Fibroblast of lung (primary cell): ENCODE results near the gene DCTN2.

ENCODE experiments used
- CTCF ChIP-seq, 2 donors: IDR thresholded peaks in 1 of 2; conservative IDR thresholded peaks in 1 of 2; 1 replicate in 1 of 2; 2 replicates in 1 of 2; pipeline ENCODE4 v1.5.1; 2011 to 2012; ENCODE audit warnings: low read length in 2 of 2, control low read depth in 1 of 2, inconsistent platforms in 1 of 2, low read depth in 1 of 2, mild to moderate bottlenecking in 1 of 2
- EZH2 ChIP-seq: IDR thresholded peaks from 2 replicates; pipeline ENCODE4 v1.5.1; 2012; ENCODE audit warnings: low read length, control low read depth, mild to moderate bottlenecking; ENCODE audit errors: missing control alignments

GRCh38 chr12:57592551-57593165, 45.7 kb upstream of the DCTN2 start:
- TF ChIP-seq CTCF (conservative IDR thresholded peaks at IDR 0.05 in 1 of 2, IDR thresholded peaks at IDR 0.05 in 1 of 2; ENCODE audit: low read depth in 1 of 2, low read length in 2 of 2): no peak
- no peak for TF ChIP-seq EZH2
